Measurements from ENCODE around the gene STS.

Gene STS

DNA sequence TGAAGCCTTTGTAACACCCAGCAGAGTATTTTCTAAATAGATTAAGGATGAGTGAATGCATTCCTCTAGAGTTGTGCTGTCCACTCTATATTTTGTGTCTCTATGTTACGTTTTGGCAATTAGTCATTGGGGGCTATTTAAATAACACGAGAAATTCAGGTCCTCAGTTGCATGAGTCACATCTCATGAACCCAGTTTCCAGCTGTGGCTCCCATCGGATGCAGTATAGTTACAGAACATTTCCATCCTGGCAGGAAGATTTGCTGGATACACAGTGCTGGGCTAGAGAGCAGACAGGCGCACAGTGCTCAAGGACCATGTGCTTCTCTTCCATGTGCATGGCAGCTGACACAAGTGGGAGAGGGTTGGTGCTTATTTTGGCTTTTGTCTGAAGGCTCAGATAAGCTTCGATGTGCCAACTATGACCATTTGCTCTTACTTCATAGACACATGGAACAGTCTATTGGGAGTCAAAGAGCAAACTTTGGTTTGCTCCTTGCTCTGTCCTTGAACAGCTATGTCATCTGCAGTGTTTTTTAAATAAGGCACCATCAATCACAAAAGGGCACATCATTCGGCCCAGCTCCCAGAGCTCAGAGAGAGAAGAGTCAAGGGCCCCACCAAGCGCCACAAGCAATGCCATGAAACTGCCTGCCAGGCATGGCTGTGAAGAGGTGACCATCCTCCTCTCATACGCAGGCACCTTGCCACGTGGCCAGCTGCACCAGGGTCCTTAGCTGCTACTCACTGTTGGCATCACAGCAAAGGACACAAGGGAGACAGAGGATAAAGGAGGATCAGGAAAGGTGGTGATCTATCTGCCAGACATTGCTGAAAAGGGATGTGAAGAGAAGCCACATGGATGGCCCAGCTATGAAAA is 8.1 kb upstream of the STS start:
- in situ Hi-C loops (cut with MboI; ENCODE audit: low sequenced_read_pairs) = no loop called here

DNA sequence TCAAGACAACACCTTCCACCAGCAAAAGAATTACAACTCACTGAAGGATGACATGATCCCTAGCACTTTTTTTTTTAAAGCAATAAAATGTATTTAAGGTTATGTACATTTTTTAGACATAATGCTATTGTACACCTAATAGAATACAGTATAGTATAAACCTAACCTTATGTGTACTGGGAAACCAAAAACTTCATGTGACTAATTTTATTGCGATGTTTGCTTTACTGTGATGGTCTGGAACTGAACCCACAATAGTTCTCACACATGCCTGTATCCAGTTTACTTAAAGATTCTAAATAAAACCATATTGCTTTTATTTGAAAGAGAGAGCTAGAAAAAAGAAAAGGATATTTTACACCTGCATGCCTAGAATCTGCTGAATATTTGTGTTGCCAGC is 4.4 kb upstream of the STS start:
- in situ Hi-C loops (cut with MboI; ENCODE audit: low sequenced_read_pairs) = no loop called here

DNA sequence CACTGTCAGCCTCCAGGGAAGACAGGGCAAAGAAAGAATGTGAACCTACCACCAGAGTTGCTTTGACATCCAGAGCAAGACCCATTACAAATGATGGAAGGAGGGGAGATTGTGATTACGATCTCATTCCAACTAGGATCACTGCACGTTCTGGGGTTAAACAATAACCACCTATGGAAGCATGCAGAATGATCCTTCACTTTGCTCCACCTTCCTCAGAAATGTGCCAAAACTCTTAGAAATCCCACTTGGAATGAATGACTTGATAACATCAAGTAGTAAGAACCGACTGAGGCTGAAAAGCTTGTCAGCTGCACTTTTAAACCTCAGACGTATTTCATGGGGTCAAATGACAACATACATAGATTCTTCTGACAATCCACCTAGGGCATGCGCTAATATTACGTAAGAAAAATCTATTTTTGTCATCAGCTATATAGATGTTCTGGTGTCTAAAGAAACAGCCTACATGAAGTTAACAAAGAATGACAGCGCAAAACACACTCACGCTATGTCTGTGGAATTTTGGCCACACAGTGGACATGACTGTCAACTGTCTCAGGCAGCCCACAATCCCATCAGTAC is 3.5 kb upstream of the STS start:
- in situ Hi-C loops (cut with MboI; ENCODE audit: low sequenced_read_pairs) = no loop called here

DNA sequence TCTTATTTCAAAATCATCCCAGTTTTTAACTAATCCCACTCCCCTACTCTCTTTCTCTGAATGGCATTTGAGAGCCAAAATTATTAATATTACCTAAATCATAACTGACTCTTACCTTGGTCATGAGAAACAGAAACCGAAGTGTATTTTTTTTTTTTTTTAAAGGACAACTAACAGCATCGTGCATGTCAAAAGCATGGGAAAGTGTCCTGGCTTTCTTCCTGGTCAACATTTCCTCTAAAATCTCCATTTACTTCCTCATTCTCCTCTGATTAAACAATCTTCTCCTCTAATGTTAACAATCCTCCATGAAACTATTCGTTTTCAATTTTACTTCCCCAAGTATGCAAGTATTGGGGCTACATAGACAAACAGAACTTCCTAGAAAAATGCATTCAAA is 2.1 kb upstream of the STS start:
- in situ Hi-C loops (cut with MboI; ENCODE audit: low sequenced_read_pairs) = no loop called here

DNA sequence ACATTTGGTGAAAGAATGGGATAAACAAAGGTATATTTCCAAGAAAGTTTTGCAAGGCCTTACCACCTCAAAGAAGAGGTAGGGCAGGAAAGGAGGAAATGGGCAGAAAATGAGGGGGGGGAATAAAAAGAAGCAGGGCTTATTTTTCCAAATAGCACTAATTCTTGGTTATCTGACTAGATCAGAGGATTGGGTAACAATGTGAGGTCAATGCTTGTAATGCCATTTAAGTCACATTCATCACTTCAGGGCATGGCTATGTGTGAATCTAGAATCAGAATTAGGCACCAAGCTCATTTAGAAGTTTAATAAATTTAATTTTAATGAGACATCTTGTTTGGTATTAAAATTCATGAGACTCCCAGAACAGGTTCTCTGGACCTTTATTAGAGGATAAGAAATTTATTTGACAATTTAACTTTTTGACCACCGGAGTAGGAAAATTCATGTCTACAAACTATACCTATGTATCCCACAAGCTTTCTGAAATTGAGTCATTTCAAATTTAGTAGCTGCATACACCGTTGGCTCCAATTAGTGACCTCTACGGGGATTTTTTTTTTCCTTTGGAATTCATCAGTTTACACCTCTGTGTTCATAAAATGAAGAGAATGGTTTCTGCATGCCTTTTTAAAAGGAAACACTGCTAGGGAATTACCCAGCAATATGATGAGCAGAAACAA is 1.4 kb upstream of the STS start:
- in situ Hi-C loops (cut with MboI; ENCODE audit: low sequenced_read_pairs) = no loop called here

DNA sequence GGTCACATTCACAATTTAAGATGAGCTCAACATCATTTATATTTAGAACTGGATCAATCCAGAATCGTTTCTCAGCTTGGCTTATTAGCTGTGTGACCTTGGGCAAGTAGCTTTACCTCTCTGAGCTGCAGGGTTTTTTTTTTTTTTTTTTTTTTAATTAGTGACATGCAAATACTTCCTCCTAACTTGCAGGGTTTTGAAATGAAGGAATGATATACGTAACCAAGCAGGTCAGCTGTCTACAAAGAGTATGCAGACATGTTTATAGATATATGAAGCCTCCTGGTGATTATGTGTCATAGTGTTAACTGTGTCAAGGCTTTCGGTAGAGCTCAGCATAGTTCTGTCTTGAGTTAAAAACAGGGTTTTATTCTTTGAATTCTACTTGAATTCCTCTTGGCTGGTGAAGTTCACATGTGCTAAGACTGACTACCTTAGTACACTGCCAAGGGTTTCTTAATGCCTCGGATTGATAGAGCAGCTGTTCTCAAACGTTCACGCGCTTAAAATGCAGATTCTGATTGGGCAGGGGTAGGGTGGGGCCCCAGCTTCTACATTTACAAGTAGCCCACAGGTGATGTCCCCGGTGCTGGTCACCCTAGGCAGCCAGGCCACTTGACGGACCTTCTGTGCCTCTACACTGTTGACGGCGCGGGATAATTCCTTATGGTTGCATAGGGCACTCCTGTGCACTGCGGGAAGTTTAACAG is 654 bp upstream of the STS start:
- in situ Hi-C loops (cut with MboI; ENCODE audit: low sequenced_read_pairs) = no loop called here

DNA sequence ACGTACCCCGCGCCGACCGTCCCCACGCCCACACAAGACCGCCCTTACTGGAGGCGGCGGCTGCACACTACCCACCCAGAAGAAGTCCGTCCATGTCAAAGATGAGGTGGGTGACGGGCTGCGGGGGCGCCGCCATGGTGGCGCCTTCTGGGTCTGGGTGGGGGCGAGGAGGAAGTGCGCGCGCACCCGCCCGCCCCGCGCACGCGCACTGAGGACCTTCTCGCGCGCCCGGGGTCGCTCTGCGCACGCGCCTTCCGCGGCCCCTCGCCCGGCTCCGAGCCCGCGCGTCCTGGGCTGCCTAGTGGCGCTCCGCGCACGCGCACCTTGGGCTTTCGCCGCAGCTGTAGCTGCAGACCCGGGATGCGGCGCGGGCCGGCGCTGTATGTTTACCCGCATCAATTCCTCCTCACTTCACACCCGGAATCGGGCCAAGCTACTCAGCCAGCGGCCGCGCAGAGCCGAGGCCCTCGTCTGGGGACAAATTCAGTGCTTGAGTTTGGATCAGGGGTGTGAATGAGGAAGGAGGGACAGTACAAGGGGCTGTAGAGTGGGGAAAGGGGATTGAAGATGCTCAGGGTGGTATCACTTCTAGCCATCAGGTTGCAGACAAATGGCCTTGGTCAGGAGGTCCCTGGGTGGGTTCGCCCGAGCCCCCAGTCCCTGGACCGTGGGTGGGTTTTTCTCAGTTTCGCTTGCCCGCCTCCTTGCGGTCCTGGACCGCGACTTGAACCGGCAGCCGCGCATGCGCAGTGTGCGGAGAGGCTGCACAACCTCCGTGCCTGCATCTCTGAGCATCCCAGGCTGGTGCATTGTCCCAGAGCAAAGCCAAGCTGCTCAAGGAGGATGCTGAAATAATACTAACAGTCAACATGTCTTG is 704 bp downstream of the STS start, which contains the start of gene PUDP:
Gene PUDP, minus strand, starts transcription at position 176 of the 877 bp plus-strand sequence. Its CDS starts 40 bp downstream, at position 136.
- in situ Hi-C loops (cut with MboI; ENCODE audit: low sequenced_read_pairs) = no loop called here

DNA sequence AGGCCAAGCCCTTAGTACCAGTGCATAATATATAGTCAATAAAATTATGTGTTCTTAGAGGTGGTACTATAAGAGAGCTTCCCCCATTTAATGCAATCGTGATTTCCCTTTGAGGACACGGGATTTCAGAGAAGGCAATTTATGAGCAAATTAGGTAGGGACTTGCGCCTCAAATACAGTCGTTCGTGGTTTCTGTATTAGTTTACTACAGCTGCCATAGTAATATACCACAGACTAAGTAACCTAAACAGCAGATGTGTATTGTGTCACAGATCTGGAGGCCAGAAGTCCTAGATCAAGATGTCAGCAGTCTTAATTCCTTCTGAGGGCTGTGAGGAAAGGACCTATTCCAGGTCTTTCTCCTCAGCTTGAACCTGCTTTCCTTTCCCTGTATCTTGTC is 1.9 kb downstream of the STS start:
- in situ Hi-C loops (cut with MboI; ENCODE audit: low sequenced_read_pairs) = no loop called here

DNA sequence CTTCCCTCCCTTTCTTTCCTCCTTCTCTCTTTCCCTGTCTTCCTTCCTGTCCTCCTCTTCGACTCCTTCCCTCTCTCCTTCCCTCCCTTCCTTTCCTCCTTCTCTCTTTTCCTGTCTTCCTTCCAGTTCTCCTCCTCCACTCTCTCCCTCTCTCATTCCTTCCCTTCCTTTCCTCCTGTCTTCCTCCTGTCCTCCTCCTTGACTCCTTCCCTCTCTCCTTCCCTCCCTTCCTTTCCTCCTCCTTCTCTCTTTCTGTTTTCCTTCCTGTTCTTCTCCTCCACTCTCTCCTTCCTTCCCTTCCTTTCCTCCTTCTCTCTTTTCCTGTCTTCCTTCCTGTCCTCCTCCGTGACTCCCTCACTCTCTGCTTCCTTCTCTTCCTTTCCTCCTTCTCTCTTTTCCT is 5.7 kb downstream of the STS start:
- in situ Hi-C loops (cut with MboI; ENCODE audit: low sequenced_read_pairs) = no loop called here

DNA sequence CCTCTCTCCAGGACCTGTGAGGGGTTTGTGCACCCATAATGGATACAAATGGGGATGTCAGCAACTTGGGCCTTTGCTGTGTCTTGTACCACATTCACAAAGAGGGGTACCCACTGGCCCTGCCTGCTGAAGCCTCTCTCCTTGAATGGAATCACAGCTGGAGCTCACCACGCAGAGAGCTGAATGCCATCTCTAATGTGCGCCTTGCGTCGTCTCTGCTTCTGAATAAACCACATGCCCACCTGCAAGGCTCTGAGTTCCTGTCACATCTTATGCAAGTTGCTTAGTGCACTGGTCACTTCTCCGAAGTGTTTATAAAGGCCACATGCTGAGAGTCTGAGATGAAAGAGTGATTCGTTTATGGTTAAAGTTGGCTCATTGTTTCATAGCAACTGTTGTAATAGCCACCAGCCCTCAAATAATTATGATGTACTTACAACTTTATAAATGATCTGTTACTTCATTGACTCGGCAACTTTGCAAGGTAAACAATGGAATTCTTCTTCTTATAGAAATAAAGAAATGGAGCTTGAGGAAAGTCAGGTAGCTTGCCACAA is 6.6 kb downstream of the STS start:
- in situ Hi-C loops (cut with MboI; ENCODE audit: low sequenced_read_pairs) = no loop called here

DNA sequence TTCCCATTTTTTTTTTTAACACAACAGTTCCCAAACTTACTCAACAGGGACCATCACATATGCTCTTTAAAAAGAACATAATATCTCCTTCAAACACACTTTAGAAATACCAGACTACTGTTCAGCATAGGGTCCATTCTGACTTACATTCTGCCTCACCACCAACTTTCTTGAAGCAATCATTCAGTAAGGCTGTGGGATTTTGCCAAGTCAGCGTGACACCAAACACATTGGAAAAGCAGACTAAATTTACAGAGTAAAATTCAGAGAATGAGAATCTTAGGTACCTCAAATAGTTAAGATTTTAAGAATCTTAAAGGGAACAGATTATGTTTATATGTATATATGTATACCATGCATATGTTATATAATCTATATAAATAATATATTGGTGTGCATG is 7.7 kb downstream of the STS start:
- in situ Hi-C loops (cut with MboI; ENCODE audit: low sequenced_read_pairs) = no loop called here

DNA sequence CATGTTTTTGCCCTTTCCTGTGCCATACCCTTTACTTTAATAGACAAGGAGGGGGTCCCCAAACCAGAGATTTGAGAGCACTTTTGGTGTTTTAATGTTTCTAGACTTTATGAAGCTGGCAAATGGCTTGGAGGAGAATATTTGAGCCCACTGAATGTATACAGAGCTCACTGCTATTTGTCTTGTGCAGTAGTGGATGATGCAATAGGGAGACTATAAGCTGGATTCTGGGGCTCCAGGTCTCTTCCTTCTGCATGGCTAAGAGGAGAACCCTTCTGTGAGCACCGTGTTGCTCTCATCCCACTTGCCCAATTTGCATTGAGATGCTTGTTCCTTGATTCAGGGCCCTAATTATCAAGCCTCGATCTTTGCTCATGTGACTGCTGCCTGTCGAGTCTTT is 9.4 kb downstream of the STS start:
- in situ Hi-C loops (cut with MboI; ENCODE audit: low sequenced_read_pairs) = no loop called here

DNA sequence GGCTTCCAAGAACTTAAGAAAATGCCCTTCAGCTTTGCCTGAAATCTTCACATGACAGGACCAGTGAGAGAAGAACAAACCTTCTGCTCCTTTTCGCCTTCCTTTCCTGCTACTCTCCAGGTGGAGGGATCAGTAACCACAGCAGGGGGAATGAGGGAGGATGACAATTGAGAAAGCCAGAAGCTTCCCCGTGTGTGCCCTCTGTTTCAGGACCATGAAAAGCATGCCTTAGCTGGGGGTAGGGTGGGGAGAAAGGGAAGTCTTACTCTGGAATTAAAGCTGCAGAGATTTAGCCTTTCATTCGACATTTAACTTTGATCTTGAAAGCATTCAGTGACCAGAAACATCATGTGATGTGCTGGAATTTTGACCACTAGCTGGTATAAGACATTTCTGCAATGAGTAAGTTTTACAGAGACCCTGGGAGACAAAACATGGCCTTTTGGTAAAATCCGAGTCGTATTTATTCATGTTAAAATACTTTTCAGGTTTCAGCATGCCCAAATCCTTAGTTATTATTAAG is 11.0 kb downstream of the STS start:
- in situ Hi-C loops (cut with MboI; ENCODE audit: low sequenced_read_pairs) = no loop called here

DNA sequence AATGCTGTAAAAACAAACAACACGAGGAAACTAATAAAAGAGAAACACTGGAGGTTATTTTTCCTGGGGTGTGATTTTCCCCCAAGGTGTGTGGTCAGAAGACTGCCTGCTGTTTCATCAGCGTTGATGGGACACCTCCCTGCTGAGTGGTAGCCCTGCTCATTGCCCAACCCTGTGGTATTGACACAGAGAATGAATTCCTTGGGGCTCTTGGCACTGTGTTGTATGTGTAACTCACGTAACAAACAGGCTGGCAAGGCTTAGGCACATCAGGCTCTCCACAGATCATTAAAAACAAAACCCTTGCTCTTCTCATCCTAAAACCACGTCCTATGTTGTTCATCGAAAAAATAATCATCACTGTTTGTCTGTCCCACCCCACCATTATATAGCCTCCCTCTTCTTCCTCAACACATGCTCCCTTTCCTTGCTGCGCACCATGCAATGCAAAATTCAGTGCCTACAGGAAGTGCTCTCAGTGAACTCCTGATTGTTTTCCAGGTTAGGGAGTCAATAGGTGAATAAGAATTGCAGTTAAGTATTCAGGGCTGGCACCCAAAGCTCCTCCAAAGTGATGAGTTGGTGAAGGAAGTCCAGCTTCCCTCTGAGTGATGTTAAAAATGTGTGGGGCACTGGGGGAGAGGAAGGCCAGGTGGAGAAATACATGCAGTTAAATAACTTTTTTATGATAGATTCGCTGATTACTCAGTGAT is 11.8 kb downstream of the STS start:
- in situ Hi-C loops (cut with MboI; ENCODE audit: low sequenced_read_pairs) = no loop called here

DNA sequence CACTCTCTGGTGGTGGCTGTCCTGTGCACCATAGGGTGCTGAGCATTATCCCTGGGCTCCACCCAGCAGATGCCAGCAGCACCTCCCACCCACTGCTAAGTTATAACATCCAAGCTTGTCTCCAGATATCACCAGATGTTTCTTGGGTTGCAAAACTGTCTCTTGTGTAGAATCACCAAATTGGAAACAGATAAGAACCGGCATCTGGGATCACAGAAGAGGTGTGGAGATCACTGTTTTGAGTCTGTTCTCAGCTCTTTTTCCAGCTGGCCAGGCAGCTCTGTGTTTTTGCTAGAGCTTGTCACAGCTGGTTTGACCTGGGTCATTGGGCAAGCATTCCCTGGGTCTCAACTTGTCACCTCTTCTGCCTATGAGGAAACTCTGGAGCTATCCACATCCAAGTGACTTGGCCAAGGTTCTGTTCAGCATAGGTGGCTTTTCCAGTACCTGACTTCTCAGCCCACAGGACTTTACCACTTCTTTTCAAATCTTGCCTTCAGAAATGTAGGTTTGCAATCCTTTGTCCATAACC is 15.7 kb downstream of the STS start:
- in situ Hi-C loops (cut with MboI; ENCODE audit: low sequenced_read_pairs) = no loop called here

DNA sequence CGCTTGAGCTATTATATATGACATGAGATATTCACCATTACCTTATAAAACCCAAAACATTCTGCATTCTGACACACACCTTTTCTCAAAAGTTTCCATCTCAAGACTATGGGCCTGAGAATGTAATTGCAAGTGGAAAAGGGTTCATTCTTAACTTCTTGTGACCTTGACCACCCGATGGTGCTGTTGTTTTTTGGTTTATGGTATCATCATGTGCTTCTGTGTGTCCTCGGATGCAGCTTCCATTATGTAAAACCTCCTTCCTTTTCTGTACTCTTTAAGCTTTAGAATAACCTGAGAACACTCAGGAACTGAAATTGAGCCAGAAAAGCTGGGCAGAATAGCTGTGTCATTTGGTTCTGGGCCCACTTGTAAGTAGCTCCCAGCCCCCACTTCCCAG is 16.7 kb downstream of the STS start:
- in situ Hi-C loops (cut with MboI; ENCODE audit: low sequenced_read_pairs) = no loop called here

DNA sequence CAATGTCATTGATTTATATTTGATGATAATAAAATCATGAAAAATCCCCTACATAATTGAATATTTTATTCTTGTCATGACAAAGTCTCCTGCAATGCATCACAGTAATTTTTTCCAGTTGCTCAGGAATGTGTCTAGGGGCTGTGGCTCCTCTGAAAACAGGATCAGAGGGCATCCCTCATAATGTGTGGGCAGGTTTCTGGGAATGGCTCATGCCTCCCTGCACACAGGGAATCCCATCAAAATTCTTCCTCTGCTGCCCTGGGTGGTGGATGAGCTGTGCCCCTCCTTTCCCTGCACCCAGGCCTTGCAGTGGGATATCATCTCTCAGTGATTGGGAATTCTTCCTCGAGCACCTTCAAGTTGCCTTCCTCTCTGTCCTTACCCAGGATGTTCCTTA is 20.9 kb downstream of the STS start:
- in situ Hi-C loops (cut with MboI; ENCODE audit: low sequenced_read_pairs) = no loop called here

DNA sequence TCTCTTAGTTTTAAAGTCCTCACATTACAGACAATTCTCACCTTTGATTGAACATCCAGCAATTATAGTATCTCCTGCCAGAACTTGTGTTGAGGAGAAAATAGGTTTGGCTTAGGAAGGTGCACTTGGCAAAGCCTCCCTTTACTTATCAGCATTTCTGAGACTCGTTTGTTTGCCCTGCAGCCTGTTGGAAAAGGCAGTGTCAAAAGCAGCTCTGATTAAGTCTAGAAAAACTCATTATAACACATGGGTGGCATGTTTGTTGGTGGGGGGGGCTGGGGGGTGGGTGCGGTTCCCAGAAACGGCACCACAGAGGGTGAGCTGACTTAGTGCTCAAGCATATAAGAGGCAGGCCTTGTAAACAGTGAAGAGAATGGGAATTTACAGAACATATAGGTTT is 22.1 kb downstream of the STS start:
- in situ Hi-C loops (cut with MboI; ENCODE audit: low sequenced_read_pairs) = no loop called here

DNA sequence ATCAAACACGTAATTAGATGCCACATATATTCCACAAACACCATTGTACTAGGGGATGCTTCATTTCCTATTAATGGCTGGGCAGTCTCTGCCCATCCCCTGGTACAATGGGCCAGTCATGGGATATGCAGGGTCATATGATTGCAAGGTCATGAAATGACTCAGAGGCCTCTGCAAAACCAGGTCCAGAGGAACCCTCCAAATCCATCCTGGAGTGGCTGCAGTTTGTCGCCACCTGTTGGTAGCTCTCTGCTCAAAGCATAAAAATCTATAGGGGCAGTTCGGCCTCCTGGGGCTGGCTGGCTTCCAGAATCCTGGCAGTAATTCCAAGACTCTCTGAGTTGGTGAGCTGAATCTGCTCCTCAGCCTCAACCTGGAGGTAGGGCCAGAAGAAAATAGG is 23.4 kb downstream of the STS start:
- in situ Hi-C loops (cut with MboI; ENCODE audit: low sequenced_read_pairs) = no loop called here
